Measurements from ENCODE around the gene WDFY1.

WDFY1 gene

GRCh38 chr2:223853425-223853837 lies 91.7 kb downstream of the WDFY1 start:
- H3K4me3 ChIP-seq (ENCODE audit: low read depth, low read length), result no peak overlapping the region
- no peaks in the 10 kb centered on the region for H3K27me3 ChIP-seq
- TF ChIP-seq, protein P1, sequence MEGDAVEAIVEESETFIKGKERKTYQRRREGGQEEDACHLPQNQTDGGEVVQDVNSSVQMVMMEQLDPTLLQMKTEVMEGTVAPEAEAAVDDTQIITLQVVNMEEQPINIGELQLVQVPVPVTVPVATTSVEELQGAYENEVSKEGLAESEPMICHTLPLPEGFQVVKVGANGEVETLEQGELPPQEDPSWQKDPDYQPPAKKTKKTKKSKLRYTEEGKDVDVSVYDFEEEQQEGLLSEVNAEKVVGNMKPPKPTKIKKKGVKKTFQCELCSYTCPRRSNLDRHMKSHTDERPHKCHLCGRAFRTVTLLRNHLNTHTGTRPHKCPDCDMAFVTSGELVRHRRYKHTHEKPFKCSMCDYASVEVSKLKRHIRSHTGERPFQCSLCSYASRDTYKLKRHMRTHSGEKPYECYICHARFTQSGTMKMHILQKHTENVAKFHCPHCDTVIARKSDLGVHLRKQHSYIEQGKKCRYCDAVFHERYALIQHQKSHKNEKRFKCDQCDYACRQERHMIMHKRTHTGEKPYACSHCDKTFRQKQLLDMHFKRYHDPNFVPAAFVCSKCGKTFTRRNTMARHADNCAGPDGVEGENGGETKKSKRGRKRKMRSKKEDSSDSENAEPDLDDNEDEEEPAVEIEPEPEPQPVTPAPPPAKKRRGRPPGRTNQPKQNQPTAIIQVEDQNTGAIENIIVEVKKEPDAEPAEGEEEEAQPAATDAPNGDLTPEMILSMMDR (IDR thresholded peaks at IDR 0.05; ENCODE audit: low read depth, low read length), result no peak
- H3K4me1 ChIP-seq, result no peaks in the 10 kb centered on the region; the same call in 1 of the 2 replicates
- no peaks in the 10 kb centered on the region for H3K9me3 ChIP-seq
- no peak for DNase-seq
- no peaks in the 10 kb centered on the region for H3K36me3 ChIP-seq

DNA sequence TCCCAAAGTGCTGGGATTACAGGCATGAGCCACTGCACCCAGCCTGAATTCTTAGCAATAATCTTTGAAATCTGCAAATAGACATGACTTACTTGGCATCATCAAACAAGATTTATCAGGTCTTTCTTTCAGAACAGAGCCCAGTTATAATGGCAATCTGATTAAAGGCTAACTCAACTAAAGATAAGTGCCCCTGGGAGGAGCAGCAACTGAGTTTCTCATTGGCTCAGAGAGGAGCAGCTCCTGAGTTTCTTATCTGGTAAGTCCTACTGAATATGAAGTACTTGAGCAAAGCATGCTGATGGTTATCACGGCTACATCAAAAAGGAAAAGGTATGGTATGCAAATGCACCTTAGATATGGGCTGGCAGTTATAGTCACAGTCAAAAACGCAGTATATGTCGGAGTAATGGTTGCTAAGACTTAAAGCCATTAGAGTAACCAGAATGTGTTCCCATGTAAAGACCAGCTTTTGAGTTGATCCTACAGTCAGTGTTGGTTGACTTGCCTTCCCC lies 92.8 kb downstream of the WDFY1 start:
- Histone ChIP-seq H3K36me3 (no peaks in the 10 kb centered on the region), H3K4me1 (no peaks in the 10 kb centered on the region; the same call in 1 of the 2 replicates), H3K4me3 (ENCODE audit: low read depth, low read length) (no peak overlapping the region), H3K27me3 (no peaks in the 10 kb centered on the region), H3K9me3 (no peaks in the 10 kb centered on the region)
- DNase-seq, result no peak
- TF ChIP-seq, protein P1 (IDR thresholded peaks at IDR 0.05; ENCODE audit: low read depth, low read length), result no peak

- no peak for DNase-seq
Observed at GRCh38 chr2:223847410-223847809, 97.7 kb downstream of the WDFY1 start.

DNA sequence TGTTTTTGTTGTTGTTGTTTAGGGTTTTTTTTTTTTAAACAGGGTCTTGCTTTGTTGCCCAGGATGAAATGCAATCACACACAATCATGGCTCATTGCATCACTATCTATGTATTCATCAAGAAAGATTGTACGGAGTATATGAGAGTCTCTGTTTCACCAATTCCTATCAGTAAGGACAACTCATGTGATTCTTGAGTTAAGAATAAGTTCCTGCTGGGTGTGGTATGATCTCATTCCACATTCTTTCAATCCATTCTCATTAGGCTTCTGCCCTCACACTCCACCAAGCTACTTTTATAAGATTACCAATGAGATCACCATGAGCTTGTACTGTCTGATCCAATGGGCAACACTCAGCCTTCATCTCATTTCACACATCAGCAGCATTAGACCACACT lies 98.6 kb downstream of the WDFY1 start:
- Histone ChIP-seq H3K4me1 (no peaks in the 10 kb centered on the region), H3K9me3 (no peaks in the 10 kb centered on the region), H3K36me3 (no peaks in the 10 kb centered on the region), H3K4me3 (ENCODE audit: low read depth, low read length) (no peak overlapping the region), H3K27me3 (no peaks in the 10 kb centered on the region)
- no peak for DNase-seq
- TF ChIP-seq, protein P1 (IDR thresholded peaks at IDR 0.05; ENCODE audit: low read depth, low read length), result no peak

More at GRCh38 chr2:223847410-223847809, 97.7 kb downstream of the WDFY1 start:
- no peaks in the 10 kb centered on the region for H3K9me3 ChIP-seq
- H3K27me3 ChIP-seq, result no peaks in the 10 kb centered on the region
- TF ChIP-seq, protein P1 (IDR thresholded peaks at IDR 0.05; ENCODE audit: low read depth, low read length), result no peak
- no peaks in the 10 kb centered on the region for H3K4me1 ChIP-seq
- H3K36me3 ChIP-seq, result no peaks in the 10 kb centered on the region
- H3K4me3 ChIP-seq (ENCODE audit: low read depth, low read length), result no peak overlapping the region

GRCh38 chr2:223841436-223842190 lies 103.5 kb downstream of the WDFY1 start:
- no peaks in the 10 kb centered on the region for H3K9me3 ChIP-seq
- peaks cover under 1% of the 10 kb centered on the region; the same call in 1 of the 2 replicates for H3K27me3 ChIP-seq
- TF ChIP-seq, protein P1 (IDR thresholded peaks at IDR 0.05; ENCODE audit: low read depth, low read length), result no peak
- no peak for DNase-seq
- no peak overlapping the region for H3K4me3 ChIP-seq (ENCODE audit: low read depth, low read length)
- H3K4me1 ChIP-seq, result no peaks in the 10 kb centered on the region
- no peaks in the 10 kb centered on the region for H3K36me3 ChIP-seq
